NCI-H748 (cell line): ENCODE data around the gene PRDM5.

Source experiments
- DNase-seq: peaks from one replicate; lab custom pipeline; 2025; ENCODE audit not compliant: unreplicated experiment; lab: John Stamatoyannopoulos, UW

The PRDM5 gene

GRCh38 chr4:120857312-120857711, 65.2 kb downstream of the PRDM5 start:
- DNase-seq, result no peak

DNA sequence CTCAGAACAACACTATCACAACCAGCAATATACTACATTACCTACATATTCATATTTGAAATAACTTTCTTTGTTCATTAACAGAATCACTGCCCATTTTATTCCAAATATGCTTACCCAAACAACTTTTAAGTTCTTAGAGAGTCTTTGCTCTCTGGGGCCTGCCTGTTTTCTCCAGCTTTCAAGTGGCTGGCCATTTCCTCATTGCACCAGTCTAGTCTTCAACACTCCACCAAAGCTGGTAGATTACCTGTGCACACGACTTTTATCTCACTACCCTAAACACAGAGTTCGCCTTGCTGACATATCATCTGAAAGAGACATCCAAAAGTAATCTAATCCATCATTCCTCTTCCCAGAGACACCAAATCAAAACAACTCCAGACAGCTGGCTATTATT, 66.2 kb downstream of the PRDM5 start:
- DNase-seq, result no peak

GRCh38 chr4:120855307-120856001, 67.1 kb downstream of the PRDM5 start:
- no peak for DNase-seq

- DNase-seq, result no peak
Measured at GRCh38 chr4:120853161-120853935, 69.2 kb downstream of the PRDM5 start.

DNA sequence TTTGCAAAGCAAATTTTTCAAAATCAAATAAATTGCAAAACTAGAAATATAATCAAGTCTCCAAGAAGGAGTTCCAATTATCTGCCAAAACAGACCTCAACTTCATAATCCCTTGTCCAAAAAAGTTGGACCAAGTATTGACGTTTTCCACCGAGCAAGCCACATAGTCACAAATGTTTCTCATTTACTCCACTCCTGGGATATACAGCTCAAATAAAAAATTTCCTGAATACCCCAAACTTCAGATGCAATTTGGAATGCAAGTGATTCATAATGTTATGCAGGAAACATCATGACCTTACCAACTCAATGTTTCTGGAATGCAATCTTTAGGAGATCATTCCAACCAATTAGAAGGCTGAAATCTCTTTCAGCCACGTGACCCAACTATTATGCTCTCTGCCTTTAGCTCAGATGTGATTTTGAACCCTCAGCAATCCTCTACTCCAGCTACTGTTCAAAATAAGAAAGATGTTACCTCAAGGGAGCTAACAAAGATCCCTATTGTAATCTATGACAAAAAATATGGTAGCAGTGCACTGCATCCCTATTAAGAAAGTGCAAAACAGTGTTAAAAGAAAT, 72.4 kb downstream of the PRDM5 start:
- DNase-seq, result no peak

- no peak for DNase-seq
Measured at GRCh38 chr4:120847019-120847582, 75.4 kb downstream of the PRDM5 start.

DNA sequence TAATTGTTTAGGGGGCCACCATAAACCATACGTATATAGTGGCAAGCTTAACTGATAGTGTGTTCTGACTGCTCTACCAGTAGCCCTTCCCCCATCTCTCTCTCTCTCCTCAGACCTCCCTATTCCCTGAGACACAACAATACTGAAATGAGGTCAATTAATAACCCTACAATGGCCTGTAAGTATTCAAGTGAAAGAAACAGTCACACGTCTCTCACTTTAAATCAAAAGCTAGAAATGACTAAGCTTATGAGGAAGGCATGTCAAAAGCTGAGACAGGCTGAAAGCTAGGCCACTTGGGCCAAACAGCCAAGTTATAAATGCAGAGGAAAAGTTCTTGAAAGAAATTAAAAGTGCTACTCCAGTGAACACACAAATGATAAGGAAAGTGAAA, 78.0 kb downstream of the PRDM5 start:
- no peak for DNase-seq

- peak; percentile 11 for DNase-seq
Measured at GRCh38 chr4:120843849-120844527, 78.5 kb downstream of the PRDM5 start.

GRCh38 chr4:120842031-120842430, 80.5 kb downstream of the PRDM5 start:
- no peak for DNase-seq

DNA sequence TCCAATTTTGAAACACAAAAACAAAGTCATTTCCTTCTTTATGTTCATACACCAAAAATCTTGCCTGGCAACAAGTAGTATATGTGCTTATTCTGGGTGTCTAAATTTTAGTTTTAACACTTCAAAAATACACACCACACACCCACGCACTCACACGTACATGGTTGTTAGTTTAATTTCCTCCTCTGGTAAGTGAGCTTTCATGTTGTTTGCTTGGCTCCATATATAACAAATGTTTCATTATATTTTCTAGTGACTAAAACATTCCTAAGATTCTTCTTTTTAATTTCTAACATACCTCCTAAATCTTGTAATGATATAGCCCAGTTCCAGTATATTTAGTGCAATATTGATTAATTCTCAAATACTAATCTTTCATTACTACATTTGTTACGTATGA, 80.9 kb downstream of the PRDM5 start:
- DNase-seq, result no peak

DNA sequence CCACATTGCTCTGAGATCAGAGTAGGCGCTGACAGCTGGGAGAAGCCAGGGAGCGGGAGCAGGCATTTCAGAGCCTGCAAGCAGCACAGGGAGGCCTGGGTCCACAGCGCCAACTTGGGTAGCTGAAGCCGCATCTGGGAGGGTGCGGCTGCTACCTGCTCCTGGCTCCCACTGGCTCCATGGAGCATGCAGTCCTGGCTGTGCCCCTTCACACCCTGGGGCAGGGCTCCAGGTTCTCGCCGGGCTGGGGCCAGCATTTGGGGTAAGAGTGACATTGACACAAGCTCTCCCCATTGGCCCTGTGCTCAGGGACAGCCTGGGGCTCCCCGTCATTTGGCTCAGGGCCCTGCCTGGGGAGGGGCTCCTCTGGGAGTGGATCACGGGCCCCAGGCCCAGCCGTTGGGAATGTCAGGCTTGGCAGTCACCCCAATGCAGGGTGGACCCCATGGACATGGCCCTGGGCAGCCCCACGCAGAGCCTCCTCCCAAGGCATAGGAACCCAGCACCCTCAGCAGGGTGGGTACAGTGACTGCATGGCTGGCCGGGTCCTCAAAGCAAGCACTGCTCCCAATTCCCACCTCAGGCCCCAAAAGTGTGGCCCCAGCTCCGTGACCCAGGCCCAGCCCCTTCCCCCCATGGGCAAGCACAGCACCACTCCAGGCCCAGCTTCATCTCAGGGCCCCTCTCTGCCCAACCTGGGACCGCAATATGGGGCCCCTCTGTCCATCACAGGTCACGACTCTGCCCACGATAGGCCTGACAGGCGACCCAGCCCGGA, 82.4 kb downstream of the PRDM5 start:
- DNase-seq, result no peak

DNA sequence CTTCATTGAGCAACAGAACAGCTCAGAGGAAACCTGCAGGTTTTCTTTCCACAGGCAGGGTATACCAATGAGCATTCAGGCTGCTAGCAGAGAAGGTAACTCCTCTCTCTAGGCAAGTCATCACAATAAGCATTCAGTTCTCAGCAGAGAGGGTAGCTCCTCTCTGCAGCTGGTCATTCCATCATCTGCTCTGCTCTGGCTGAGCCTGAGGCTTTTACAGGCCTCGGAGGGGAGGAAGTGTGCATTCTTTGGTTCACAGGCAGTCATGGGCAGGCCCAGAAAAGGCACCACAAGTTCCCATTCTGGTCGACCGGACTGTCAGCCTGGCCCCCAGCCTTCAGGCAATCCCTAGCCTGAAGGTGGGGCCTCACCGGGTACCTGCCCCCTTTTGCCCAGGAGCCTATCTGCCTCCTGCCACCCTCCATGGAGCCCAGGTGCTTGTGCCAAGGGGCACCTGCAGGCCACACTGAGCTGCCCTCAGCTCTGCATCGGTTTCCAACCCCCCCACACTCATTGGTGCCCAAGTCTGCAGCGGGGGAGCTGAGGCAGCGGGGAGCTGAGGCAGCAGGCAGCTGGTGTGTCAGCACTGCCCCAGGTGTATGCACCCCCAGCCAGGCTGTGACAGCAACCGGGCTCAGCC, 83.1 kb downstream of the PRDM5 start:
- no peak for DNase-seq

DNA sequence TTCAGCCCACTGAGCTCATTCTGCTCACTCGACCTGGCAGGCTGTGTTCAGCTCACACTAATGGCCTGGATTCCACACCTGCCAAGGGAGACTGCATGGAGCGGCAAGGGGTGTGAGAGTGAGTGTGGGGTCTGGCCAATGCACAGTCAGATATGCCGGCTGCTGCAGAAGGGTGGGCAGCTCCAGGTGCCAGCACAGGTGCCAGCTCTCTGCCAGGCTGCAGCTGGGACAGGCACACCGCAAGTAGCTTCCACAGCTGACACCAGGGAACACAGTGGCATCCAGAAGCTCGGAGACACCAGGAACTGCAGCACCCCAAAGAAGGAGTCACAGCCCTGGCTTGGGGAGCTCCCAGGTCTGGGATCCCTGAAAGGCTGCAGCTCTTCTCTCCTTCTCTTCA, 83.7 kb downstream of the PRDM5 start:
- DNase-seq, result no peak

DNA sequence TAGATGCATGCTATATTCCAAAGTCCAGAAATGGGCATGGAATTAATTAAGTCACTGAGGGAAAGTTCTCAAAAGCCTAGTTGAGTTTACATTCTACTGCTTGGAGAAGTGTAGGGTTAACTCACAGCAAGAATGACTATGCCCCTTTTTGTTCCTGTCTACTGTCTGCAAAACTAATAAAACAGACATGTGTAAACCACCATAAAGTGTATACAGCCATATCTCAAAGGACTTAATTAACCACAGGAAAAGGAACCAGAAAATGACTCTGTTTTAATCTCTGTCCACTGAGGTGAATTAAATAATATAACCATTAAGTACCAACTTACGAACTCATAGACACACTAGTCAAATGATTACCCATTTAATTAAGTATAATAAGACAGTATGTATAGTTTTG, 84.9 kb downstream of the PRDM5 start:
- DNase-seq, result no peak

- no peak for DNase-seq
Measured at GRCh38 chr4:120835342-120835741, 87.2 kb downstream of the PRDM5 start.

DNA sequence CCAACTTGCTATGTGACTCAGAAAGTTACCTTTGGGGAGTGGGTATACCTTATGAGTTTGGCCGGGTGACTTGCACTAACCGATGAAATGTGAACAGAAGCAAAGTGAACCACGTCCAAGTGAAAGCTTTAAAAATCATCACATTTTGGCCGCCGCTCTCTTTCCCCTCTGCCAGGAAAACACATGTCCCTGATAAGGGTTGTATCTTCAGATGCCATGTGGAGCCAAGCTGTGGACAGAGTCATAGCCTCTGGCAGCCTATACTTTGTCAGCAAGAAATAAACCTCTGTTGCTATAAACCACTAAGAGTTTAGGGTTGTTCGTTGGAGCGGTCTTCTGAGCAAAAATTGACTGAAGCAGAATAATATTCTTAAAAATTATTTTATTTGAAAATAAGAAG, 92.3 kb downstream of the PRDM5 start:
- no peak for DNase-seq

DNA sequence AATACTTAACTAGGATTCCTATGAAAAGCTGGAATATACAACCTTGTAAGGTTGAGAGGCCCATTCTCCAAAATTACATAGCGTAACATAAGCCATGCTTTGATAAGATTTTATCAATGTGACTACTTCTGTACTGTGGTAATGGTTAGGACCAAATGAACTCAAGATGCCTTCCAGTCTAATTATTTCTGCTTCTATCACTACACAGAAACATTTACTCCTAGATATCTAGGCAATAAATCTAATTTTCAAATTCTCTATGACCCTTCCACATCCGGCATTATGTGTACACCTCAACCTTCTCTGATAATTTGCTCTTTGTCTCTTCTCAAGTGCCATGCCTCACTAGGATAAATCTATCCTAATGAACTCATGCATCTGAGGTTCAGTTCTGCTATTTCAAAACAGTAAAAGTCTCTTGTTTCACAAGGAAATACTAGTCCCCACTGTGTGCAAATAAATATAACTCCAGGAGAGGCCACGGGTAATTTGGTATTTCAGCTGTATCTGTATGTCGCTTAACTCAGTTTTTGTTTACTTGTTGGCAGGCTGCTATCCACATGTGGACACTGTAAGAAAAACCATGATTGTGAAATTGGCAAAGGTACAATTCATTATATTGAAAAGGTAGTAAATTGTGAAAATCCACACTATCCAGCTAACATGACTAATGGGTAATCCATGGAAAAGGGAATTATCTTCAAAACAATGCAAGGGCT, 93.3 kb downstream of the PRDM5 start:
- DNase-seq, result peak; percentile 8

GRCh38 chr4:120826853-120827252, 95.7 kb downstream of the PRDM5 start:
- DNase-seq, result no peak

GRCh38 chr4:120826449-120826848, 96.1 kb downstream of the PRDM5 start:
- DNase-seq, result no peak

DNA sequence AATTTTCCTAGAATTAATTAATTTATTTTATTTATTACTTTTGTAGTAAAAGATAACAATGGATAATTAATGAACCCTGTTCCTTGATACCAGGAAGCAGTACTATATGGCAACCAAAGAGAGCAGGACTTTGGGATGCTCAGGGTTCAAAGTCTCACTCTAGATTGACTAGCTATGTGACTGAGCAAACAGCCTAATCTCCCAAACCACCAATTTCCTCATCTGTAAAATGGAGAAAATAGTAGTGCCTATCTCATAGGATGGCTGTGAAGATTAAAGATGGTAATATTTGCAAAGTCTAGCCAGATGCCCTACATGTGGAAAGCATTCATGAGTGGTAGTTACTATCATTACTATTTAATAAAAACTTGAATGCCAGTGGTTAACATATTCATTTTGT, 97.6 kb downstream of the PRDM5 start:
- DNase-seq, result no peak
